K562 (cell line): ENCODE results near the gene MARCHF5.
"Not testable (repeated sequence)": the region's sequence is repeated elsewhere in the genome, so short reads cannot be mapped to it uniquely, and the experiment has no call there.

ENCODE experiments used
- CTCF ChIP-seq, 3 experiments: IDR thresholded peaks in 2 of 3; conservative IDR thresholded peaks in 1 of 3; 2 replicates each; pipeline ENCODE4 v1.5.1; 2011 to 2012; ENCODE audit warnings: low read length in 3 of 3, mild to moderate bottlenecking in 3 of 3, control low read depth in 2 of 3, improper control_type of control experiment in 1 of 3, inconsistent platforms in 1 of 3, low read depth in 1 of 3, mixed read lengths in 1 of 3, moderate library complexity in 1 of 3; ENCODE audit not compliant: insufficient read depth in 2 of 3
- ELK1 ChIP-seq: sonication (generic); formaldehyde crosslinking; IDR thresholded peaks from 2 replicates; pipeline ENCODE4 v1.8.1; 2022; ENCODE audit warnings: missing genetic modification reagents
- ESRRB ChIP-seq: fragments of 250-450 bp; sonication (Bioruptor Pico); IDR thresholded peaks from 2 replicates; pipeline ENCODE4 v1.5.0; 2020; ENCODE audit warnings: mild to moderate bottlenecking, moderate library complexity, borderline replicate concordance
- GABPB1 ChIP-seq: sonication (generic); formaldehyde crosslinking; IDR thresholded peaks from 2 replicates; pipeline ENCODE4 v1.8.0; 2022; ENCODE audit warnings: mild to moderate bottlenecking, missing genetic modification reagents
- JUND ChIP-seq, 2 experiments: IDR thresholded peaks; 2 replicates in 1 of 2; 3 replicates in 1 of 2; pipeline ENCODE4 v1.6.1; 2011; ENCODE audit warnings: borderline replicate concordance in 2 of 2, low read depth in 2 of 2, low read length in 2 of 2, improper control_type of control experiment in 1 of 2, missing biosample characterization in 1 of 2, missing genetic modification characterization in 1 of 2, missing genetic modification reagents in 1 of 2
- MTF1 ChIP-seq: fragments of 250-450 bp; sonication (Bioruptor Pico); IDR thresholded peaks from 2 replicates; pipeline ENCODE4 v1.9.0; 2021; ENCODE audit warnings: moderate library complexity, mild to moderate bottlenecking, inconsistent platforms, borderline replicate concordance
- NFIC ChIP-seq: fragments of 450-650 bp; IDR thresholded peaks from 2 replicates; pipeline ENCODE4 v1.6.1; 2017; ENCODE audit warnings: mild to moderate bottlenecking, inconsistent platforms
- POLR2AphosphoS2 ChIP-seq: IDR thresholded peaks from 2 replicates; pipeline ENCODE4 v1.6.1; 2012; ENCODE audit warnings: low read length, improper control_type of control experiment
- POLR2AphosphoS5 ChIP-seq: IDR thresholded peaks from 2 replicates; pipeline ENCODE4 v1.6.1; 2011; ENCODE audit warnings: mild to moderate bottlenecking, low read depth, low read length, moderate library complexity; ENCODE audit not compliant: control insufficient read depth, insufficient read depth
- TAF1 ChIP-seq: IDR thresholded peaks from 2 replicates; pipeline ENCODE4 v1.6.1; 2011; ENCODE audit warnings: mild to moderate bottlenecking, low read length, moderate library complexity; ENCODE audit not compliant: insufficient read depth, control insufficient read depth, severe bottlenecking; ENCODE audit errors: extremely low read depth
- ZBTB33 ChIP-seq: sonication (generic); formaldehyde crosslinking; IDR thresholded peaks from 2 replicates; pipeline ENCODE4 v1.8.1; 2023; ENCODE audit warnings: mild to moderate bottlenecking, missing genetic modification reagents
- ZNF24 ChIP-seq: fragments of 450-650 bp; IDR thresholded peaks from 2 replicates; pipeline ENCODE4 v1.6.1; 2016
- TF ChIP-seq, protein P1 (sequence below): fragments of 150-350 bp; IDR thresholded peaks from 2 replicates; pipeline ENCODE4 v1.6.1; 2014; ENCODE audit warnings: low read depth, mild to moderate bottlenecking, low read length, borderline replicate concordance
- TF ChIP-seq, protein P2 (sequence below): sonication (generic); formaldehyde crosslinking; IDR thresholded peaks from 2 replicates; pipeline ENCODE4 v1.8.0; 2022; ENCODE audit warnings: mild to moderate bottlenecking, low read depth, missing genetic modification reagents

- not testable (repeated sequence) for TF ChIP-seq MTF1 (CRISPR knock-in tag); GABPB1; ESRRB (CRISPR knock-in tag); NFIC; ELK1; POLR2AphosphoS2; ZBTB33 (CRISPR knock-in tag); ZNF24; JUND (IDR thresholded peaks at IDR 0.05; ENCODE audit: borderline replicate concordance, low read depth, low read length); JUND (tag; IDR thresholded peaks at IDR 0.05; ENCODE audit: borderline replicate concordance, low read depth, low read length); CTCF (IDR thresholded peaks at IDR 0.05 in 2 of 3, conservative IDR thresholded peaks at IDR 0.05 in 1 of 3; ENCODE audit: insufficient read depth in 2 of 3, low read depth in 1 of 3, low read length in 3 of 3); POLR2AphosphoS5; TAF1
- TF ChIP-seq, protein P1, sequence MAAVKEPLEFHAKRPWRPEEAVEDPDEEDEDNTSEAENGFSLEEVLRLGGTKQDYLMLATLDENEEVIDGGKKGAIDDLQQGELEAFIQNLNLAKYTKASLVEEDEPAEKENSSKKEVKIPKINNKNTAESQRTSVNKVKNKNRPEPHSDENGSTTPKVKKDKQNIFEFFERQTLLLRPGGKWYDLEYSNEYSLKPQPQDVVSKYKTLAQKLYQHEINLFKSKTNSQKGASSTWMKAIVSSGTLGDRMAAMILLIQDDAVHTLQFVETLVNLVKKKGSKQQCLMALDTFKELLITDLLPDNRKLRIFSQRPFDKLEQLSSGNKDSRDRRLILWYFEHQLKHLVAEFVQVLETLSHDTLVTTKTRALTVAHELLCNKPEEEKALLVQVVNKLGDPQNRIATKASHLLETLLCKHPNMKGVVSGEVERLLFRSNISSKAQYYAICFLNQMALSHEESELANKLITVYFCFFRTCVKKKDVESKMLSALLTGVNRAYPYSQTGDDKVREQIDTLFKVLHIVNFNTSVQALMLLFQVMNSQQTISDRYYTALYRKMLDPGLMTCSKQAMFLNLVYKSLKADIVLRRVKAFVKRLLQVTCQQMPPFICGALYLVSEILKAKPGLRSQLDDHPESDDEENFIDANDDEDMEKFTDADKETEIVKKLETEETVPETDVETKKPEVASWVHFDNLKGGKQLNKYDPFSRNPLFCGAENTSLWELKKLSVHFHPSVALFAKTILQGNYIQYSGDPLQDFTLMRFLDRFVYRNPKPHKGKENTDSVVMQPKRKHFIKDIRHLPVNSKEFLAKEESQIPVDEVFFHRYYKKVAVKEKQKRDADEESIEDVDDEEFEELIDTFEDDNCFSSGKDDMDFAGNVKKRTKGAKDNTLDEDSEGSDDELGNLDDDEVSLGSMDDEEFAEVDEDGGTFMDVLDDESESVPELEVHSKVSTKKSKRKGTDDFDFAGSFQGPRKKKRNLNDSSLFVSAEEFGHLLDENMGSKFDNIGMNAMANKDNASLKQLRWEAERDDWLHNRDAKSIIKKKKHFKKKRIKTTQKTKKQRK: not testable (repeated sequence)
- TF ChIP-seq, protein P2, sequence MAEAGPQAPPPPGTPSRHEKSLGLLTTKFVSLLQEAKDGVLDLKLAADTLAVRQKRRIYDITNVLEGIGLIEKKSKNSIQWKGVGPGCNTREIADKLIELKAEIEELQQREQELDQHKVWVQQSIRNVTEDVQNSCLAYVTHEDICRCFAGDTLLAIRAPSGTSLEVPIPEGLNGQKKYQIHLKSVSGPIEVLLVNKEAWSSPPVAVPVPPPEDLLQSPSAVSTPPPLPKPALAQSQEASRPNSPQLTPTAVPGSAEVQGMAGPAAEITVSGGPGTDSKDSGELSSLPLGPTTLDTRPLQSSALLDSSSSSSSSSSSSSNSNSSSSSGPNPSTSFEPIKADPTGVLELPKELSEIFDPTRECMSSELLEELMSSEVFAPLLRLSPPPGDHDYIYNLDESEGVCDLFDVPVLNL (CRISPR knock-in tag): not testable (repeated sequence)
These were observed 102.2 kb downstream of the MARCHF5 start for GRCh38 chr10:92393173-92393572.
